ENCODE results near the gene DDX28. TPM values are rescaled to one million over a fixed set of nuclear protein-coding genes. Genes with fewer than 3 reads are reported as not detected.

DDX28 gene
- total RNA-seq, 1 donor = 9.9 TPM

GRCh38 chr16:67988675-67989074 is 34.4 kb downstream of the DDX28 start:
- no peak overlapping the region for H3K4me3 ChIP-seq (ENCODE audit: low read depth, low read length)
- no peak for DNase-seq (ENCODE audit: low read depth)
- TF ChIP-seq, protein P1, sequence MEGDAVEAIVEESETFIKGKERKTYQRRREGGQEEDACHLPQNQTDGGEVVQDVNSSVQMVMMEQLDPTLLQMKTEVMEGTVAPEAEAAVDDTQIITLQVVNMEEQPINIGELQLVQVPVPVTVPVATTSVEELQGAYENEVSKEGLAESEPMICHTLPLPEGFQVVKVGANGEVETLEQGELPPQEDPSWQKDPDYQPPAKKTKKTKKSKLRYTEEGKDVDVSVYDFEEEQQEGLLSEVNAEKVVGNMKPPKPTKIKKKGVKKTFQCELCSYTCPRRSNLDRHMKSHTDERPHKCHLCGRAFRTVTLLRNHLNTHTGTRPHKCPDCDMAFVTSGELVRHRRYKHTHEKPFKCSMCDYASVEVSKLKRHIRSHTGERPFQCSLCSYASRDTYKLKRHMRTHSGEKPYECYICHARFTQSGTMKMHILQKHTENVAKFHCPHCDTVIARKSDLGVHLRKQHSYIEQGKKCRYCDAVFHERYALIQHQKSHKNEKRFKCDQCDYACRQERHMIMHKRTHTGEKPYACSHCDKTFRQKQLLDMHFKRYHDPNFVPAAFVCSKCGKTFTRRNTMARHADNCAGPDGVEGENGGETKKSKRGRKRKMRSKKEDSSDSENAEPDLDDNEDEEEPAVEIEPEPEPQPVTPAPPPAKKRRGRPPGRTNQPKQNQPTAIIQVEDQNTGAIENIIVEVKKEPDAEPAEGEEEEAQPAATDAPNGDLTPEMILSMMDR (IDR thresholded peaks at IDR 0.05; ENCODE audit: insufficient read depth, low read length) = no peak

GRCh38 chr16:67987460-67988160 is 35.4 kb downstream of the DDX28 start:
- no peak for DNase-seq (ENCODE audit: low read depth)
- TF ChIP-seq, protein P1 (IDR thresholded peaks at IDR 0.05; ENCODE audit: insufficient read depth, low read length) = no peak
- no peak overlapping the region for H3K4me3 ChIP-seq (ENCODE audit: low read depth, low read length)

GRCh38 chr16:67986949-67987348 is 36.1 kb downstream of the DDX28 start:
- no peak for DNase-seq (ENCODE audit: low read depth)
- TF ChIP-seq, protein P1 (IDR thresholded peaks at IDR 0.05; ENCODE audit: insufficient read depth, low read length) = no peak
- no peak overlapping the region for H3K4me3 ChIP-seq (ENCODE audit: low read depth, low read length)

- TF ChIP-seq, protein P1 (IDR thresholded peaks at IDR 0.05; ENCODE audit: insufficient read depth, low read length) = no peak
- H3K4me3 ChIP-seq (ENCODE audit: low read depth, low read length) = no peak overlapping the region
- no peak for DNase-seq (ENCODE audit: low read depth)
Measured at GRCh38 chr16:67982011-67982696, 40.9 kb downstream of the DDX28 start.

DNA sequence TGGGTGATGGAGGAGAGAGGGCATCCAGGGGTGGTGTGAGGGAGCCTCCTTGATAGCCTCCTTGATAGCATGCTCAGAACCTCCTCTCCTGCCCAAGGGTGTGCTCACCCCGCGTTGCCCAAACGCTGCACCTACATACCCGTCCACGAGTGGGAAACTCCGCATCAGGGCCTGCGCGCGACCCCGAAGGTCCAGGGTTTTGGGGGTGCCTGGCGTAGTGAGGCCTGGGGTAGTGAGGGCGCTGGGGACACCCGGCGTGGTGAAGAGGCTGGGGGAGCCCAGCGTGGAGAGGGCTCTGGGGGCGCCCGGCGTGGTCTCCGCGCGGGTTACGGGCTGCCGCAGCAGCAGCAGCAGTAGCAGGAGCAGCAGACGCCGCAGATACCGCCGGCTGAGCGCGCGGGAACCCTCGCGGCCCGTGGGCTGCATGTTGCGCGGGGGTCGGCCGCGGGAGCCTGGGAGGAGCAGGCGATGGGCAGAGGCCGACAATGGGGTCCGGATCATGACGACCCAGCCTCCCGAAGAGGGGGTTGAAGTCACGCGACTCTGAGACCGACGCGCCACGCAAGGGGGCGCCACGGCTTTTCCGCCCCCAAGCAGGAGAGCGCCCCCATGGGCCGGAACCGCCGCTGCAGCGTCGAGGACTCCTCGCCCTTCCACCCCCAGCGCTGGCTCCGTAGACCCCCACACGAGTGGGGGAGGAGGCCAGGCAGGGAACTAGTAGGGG is 42.9 kb downstream of the DDX28 start, which contains the start of gene DPEP3:
Gene DPEP3 (minus strand): TSS at position 545 of the 724 bp plus-strand sequence. CDS start 119 bp downstream, at position 426.
- H3K4me3 ChIP-seq (ENCODE audit: low read depth, low read length) = no peak within 1 kb of the TSS
- TF ChIP-seq, protein P1 (IDR thresholded peaks at IDR 0.05; ENCODE audit: insufficient read depth, low read length) = peak; percentile 30
- no peak for DNase-seq (ENCODE audit: low read depth)

GRCh38 chr16:67977469-67978227 is 45.4 kb downstream of the DDX28 start:
- no peak for DNase-seq (ENCODE audit: low read depth)
- TF ChIP-seq, protein P1 (IDR thresholded peaks at IDR 0.05; ENCODE audit: insufficient read depth, low read length) = no peak

More at GRCh38 chr16:67977469-67978227, 45.4 kb downstream of the DDX28 start:
- H3K4me3 ChIP-seq (ENCODE audit: low read depth, low read length) = no peak overlapping the region
